H1 (cell line): Measurements from ENCODE around the gene CEP350.

Source experiments
- CREB1 ChIP-seq: IDR thresholded peaks from 2 replicates; pipeline ENCODE4 v1.6.1; 2012; ENCODE audit warnings: inconsistent platforms
- CTCF ChIP-seq, 3 experiments: IDR thresholded peaks; 1 replicate in 2 of 3; 2 replicates in 1 of 3; pipeline versions ENCODE4 v1.5.1 to v1.6.1; 2011; ENCODE audit warnings: low read length in 3 of 3, mild to moderate bottlenecking in 3 of 3, inconsistent platforms in 2 of 3, low read depth in 1 of 3, moderate library complexity in 1 of 3; ENCODE audit not compliant: insufficient read depth in 1 of 3; ENCODE audit errors: control extremely low read depth in 1 of 3
- HDAC6 ChIP-seq: IDR thresholded peaks from one replicate; pipeline ENCODE4 v1.7.1; 2012; ENCODE audit warnings: low read depth, mild to moderate bottlenecking, inconsistent platforms, low read length, moderate library complexity
- SUZ12 ChIP-seq: fragments of 200-600 bp; sonication (generic); IDR thresholded peaks from 2 replicates; pipeline ENCODE4 v1.6.1; 2012; ENCODE audit warnings: mild to moderate bottlenecking, inconsistent platforms, low read length, moderate library complexity, mixed read lengths
- TBP ChIP-seq: IDR thresholded peaks from 2 replicates; pipeline ENCODE4 v1.6.1; 2011; ENCODE audit warnings: low read depth, low read length, improper control_type of control experiment

GRCh38 chr1:180101411-180101810 lies 146.8 kb downstream of the CEP350 start:
- TF ChIP-seq HDAC6 (no peak), CTCF (IDR thresholded peaks at IDR 0.05; ENCODE audit: control extremely low read depth in 1 of 3, insufficient read depth in 1 of 3, low read depth in 1 of 3, low read length in 3 of 3) (no peak), TBP (no peak), SUZ12 (no peak), CREB1 (no peak)
